NT2/D1 (cell line): ENCODE results near the gene UNC5B.

ENCODE experiments used
- YY1 ChIP-seq: IDR thresholded peaks from 2 replicates; pipeline ENCODE4 v1.6.1; 2011; ENCODE audit not compliant: insufficient read length, insufficient read depth
- ZNF274 ChIP-seq: IDR thresholded peaks from 2 replicates; pipeline ENCODE4 v1.6.1; 2011; ENCODE audit warnings: mild to moderate bottlenecking, low read depth, low read length

GRCh38 chr10:71232089-71232998 lies 20.0 kb downstream of the UNC5B start:
- no peak for TF ChIP-seq ZNF274
- TF ChIP-seq YY1, result no peak
